HepG2 (cell line): Measurements from ENCODE around the gene BIN1.

ENCODE experiments used
- CTCF ChIP-seq: sonication (generic); formaldehyde crosslinking; IDR thresholded peaks from 2 replicates; pipeline ENCODE4 v1.5.0; 2020; ENCODE audit warnings: mild to moderate bottlenecking, missing genetic modification reagents, moderate library complexity
- EHMT2 ChIP-seq: fragments of 200-600 bp; sonication (generic); IDR thresholded peaks from 2 replicates; pipeline ENCODE4 v1.7.0; 2017; ENCODE audit warnings: antibody characterized with exemption, low read depth, low read length, borderline replicate concordance
- HDAC2 ChIP-seq: sonication (generic); formaldehyde crosslinking; IDR thresholded peaks from 2 replicates; pipeline ENCODE4 v1.4.0; 2020; ENCODE audit warnings: missing genetic modification reagents
- MTA1 ChIP-seq: sonication (generic); formaldehyde crosslinking; IDR thresholded peaks from 2 replicates; pipeline ENCODE4 v1.4.0; 2020; ENCODE audit warnings: missing genetic modification reagents, mild to moderate bottlenecking, borderline replicate concordance
- POLR2A ChIP-seq, 2 experiments: IDR thresholded peaks; 2 replicates each; pipeline ENCODE4 v1.6.1; 2011; ENCODE audit warnings: low read depth in 2 of 2, low read length in 2 of 2, mild to moderate bottlenecking in 1 of 2, moderate library complexity in 1 of 2; ENCODE audit not compliant: insufficient read depth in 1 of 2
- SNAPC5 ChIP-seq: sonication (generic); formaldehyde crosslinking; IDR thresholded peaks from 2 replicates; pipeline ENCODE4 v1.8.1; 2023; ENCODE audit warnings: mild to moderate bottlenecking, missing genetic modification reagents, borderline replicate concordance
- USF2 ChIP-seq, 2 experiments: sonication (generic) in 1 of 2; formaldehyde crosslinking in 1 of 2; IDR thresholded peaks; 2 replicates each; pipeline versions ENCODE4 v1.5.1 to v1.6.1; 2011 to 2020; ENCODE audit warnings: borderline replicate concordance in 1 of 2, low read depth in 1 of 2, low read length in 1 of 2, mild to moderate bottlenecking in 1 of 2, missing genetic modification reagents in 1 of 2, moderate library complexity in 1 of 2
- ZBTB26 ChIP-seq: IDR thresholded peaks from 2 replicates; pipeline ENCODE4 v1.6.1; 2016; ENCODE audit warnings: missing compliant biosample characterization, missing genetic modification reagents, borderline replicate concordance
- ZHX1 ChIP-seq: sonication (generic); formaldehyde crosslinking; IDR thresholded peaks from 2 replicates; pipeline ENCODE4 v1.8.1; 2022; ENCODE audit warnings: low read depth, mild to moderate bottlenecking, missing genetic modification reagents
- ZNF17 ChIP-seq: sonication (generic); formaldehyde crosslinking; IDR thresholded peaks from 2 replicates; pipeline ENCODE4 v1.5.0; 2020; ENCODE audit warnings: mild to moderate bottlenecking, missing genetic modification reagents

- TF ChIP-seq CTCF (CRISPR knock-in tag) (no peak), EHMT2 (no peak), ZHX1 (no peak), ZNF17 (CRISPR knock-in tag) (no peak), SNAPC5 (no peak), USF2 (IDR thresholded peaks at IDR 0.05; ENCODE audit: low read depth, low read length) (no peak), USF2 (CRISPR knock-in tag; IDR thresholded peaks at IDR 0.05; ENCODE audit: borderline replicate concordance) (no peak), MTA1 (CRISPR knock-in tag) (no peak), HDAC2 (CRISPR knock-in tag) (no peak), ZBTB26 (CRISPR knock-in tag) (no peak), POLR2A (IDR thresholded peaks at IDR 0.05; ENCODE audit: insufficient read depth in 1 of 2, low read depth in 2 of 2, low read length in 2 of 2) (no peak)
These were observed 40.0 kb upstream of the BIN1 start for GRCh38 chr2:127146820-127147502.
